Stimulated activated CD4-positive, alpha-beta T cell treated with anti-CD3 and anti-CD28 coated beads, TNF-alpha, amount 100 ng/mL, for 24 hours (primary cell): Measurements from ENCODE around the gene NCK1.
"Not testable (repeated sequence)": the region's sequence is repeated elsewhere in the genome, so short reads cannot be mapped to it uniquely, and the experiment has no call there.

Experiments used
- DNase-seq, 3 experiments: peaks; one replicate each; pipeline ENCODE4 v3.0.0-alpha.2; 2020; ENCODE audit warnings: low read depth in 3 of 3

NCK1 gene

DNA sequence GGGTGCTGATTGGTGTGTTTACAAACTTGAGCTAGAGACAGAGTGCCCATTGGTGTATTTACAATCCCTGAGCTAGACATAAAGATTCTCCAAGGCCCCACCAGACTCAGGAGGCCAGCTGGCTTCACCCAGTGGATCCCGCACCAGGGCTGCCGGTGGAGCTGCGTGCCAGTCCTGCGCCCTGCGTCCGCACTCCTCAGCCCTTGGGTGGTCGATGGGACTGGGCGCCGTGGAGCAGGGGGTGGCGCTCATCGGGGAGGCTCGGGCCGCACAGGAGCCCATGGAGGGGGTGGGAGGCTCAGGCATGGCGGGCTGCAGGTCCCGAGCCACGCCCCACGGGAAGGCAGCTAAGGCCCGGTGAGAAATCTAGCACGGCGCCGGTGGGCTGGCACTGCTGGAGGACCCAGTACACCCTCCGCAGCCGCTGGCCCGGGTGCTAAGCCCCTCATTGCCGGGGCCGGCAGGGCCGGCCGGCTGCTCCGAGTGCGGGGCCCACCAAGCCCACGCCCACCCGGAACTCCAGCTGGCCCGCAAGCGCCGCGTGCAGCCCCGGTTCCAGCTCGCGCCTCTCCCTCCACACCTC is 125.5 kb downstream of the NCK1 start:
- DNase-seq, result not testable (repeated sequence)

DNA sequence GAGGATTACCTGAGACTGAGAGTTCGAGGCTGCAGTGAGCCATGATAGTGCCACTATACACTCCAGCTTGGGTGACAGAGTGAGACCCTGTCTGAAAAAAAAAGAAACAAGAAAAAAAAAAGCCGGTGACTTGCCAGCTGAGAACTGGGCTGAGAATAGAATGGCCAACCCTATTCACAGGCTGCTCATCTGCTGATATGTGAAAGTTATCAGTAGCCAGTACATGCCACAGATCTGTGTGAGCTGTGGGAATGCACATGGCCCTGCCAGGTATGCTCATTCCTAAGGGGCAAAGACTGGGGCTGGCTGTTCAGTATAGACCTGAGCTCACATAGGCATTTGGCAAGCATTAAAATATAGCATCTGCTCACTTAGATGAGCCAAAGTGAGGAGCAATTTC is 126.6 kb downstream of the NCK1 start:
- no peak for DNase-seq

DNA sequence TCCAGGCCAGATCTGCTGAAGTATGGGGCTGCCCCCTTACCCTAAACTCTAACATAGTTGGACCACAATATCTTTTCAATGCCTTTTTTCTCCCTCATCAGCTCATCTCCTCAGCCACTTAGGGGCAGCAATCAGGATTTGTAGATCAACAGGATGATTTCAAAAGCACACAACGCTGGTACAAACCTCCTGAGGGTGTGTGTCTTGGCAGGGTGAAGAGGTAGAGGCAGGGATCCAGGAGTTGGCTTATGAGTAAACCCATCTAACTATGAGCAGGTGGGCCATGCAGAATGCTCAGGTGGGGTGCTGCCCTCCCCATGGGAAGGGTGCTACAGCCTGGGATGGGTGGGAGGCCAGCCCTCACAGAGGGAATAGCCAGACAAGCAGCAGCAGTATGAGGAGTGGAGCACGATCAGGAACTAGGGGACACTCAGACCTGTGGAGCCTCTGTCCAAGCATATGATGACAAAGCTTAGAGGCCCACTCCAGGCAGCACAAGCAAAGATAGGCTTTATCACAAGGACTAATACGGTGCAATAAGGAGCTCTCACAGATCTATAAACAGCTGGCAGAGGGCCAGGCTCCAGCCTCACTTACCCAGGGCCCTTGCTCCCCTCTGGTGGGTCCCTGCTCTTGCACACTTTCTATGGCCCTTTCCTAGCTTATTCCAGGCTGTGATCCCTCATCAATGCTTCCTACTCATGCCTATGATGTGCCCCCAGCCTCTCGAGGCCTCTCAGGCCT is 127.9 kb downstream of the NCK1 start:
- DNase-seq, result no peak

DNA sequence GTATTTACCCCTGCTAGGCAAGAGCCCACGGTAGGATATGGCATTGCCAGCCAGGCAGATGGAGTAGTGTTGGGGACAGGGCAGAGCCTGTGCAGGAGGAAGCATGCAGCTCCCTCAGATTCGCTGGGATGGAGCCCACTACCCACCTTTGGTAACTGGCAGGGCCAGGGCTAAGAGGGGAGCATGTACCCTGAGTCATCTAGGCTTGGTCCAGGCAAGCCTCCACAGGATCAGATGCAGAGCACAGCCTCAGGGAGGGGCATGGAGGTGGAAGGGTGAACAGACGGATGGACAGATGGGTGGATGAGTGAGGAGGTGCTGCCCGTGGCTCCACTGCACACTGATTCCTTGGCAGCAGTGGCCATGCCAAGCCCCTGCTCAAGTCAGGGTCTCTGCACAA is 128.8 kb downstream of the NCK1 start:
- DNase-seq, result no peak

DNA sequence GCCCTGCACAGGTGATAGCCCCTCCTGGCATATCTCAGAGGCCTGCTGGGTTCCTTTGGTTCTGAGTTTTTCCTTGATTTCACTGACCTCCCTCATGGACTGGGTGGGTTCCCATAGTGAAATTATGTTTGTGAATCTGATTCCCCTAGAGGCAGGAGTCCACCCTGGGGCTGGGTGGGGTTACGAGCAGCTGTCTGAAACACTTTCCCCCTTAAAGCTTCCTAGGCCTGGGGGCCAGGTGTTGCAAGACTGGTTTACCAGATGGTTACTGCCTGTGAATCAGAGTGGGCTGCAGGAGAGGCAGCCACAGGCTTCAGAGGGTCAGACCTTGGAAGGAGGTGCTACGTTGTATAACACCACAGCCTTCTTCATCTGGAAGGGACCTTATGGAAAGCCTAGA is 130.1 kb downstream of the NCK1 start:
- no peak for DNase-seq

DNA sequence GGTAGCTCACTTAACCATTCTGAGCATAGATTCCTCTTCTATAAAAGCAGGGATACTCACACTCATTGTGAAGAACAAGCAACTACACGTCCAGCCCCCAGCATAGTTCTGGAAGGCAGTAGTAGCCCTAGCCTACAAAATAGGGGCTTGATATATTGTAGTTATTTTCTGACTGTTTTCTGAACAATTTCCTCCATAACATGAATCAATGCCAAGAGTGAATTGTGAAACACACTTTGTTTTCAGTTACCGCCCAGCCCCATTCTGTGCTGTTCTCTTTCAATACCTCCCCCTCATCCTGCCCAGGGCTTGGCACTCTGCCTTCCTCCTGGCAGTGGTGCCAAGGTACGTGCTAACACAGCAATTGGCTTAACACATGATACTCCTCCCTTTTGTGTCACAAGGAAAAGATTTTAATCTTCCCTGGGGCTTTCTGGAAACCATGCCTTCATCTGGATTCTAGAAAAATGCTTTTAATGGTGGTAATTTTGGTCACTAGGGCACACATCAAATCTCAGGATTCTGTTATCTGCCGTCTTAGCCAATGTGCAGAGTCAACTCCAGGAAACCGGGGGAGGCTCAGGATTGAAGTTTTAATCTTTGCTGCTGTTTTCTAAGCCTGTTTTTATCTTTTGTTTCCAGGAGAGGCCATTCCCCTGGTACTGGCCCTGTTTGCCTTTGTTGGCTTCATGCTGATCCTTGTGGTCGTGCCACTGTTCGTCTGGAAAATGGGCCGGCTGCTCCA is 132.9 kb downstream of the NCK1 start:
- DNase-seq, result no peak

DNA sequence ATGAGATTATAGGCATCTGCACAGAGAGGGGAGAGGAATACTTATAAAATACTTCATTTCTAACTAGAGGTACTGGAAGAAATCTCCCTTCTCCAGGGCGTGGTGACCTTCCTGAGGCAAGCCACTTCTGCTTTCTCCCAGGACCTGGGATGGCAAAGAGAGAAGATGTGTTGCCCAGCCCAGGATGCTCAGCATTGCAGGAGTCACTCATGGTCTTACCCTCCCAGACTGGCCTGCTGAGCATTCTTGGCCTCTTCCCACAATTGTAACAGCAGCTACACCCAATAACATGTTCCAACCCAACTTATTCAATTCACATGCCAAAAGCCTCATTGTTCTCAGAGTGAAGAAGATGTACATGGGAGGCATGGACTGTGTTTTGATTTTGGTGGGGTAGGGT is 133.6 kb downstream of the NCK1 start:
- no peak for DNase-seq
